Stimulated activated CD8-positive, alpha-beta memory T cell treated with anti-CD3 and anti-CD28 coated beads, Interleukin-7, amount 100 ng/mL, for 48 hours (primary cell): ENCODE measurements around the gene PON3.

Source experiments
- DNase-seq, 2 donors: peaks; one replicate each; pipeline ENCODE4 v3.0.0-alpha.2; 2020; ENCODE audit warnings: low read depth in 1 of 2; ENCODE audit errors: extremely low read depth in 1 of 2

The PON3 gene

DNA sequence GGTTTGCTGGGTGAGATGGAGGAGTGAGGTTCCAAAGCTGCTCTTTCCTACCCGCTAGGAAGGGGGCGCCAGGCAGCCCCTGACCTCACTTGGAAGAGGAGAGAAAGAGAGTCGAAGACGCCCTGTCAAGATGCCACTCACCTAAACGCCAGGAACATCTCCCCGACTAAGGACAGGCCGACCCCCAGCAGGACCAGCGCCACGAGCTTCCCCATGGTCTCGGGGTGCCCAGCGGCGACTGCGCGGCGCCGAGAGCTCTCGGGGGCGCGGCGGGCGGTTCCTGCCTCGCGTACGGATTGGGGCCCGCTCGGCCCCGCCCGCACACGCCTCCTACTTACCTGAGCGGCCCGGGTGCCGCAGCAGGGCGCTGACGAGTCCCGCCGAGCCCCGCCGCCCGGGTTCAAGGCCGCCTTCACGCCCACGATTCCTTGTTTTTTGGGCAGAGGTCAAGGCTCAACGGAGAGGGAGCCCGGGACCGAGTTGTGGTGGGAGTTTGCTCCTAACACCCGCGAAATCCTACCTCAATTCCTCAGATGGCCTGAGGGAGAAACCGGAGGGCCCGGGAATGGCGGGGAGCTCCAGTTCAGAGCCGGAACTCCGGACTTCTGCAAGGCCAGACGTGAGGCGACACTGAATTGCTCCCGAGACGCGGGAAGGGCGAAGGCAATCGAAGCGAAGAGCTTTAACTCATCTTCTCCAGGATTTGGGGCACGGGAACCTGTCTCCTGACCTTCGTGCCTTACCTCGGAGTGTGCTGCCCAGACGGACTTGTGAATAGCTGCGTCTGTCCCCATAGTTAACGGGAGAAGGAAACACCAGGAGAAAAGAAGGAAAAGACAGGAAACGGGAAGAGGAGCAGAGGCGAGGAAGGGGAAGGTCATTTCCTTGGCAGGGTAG, at the start of gene PON3:
Gene PON3 (minus strand): TSS at position 240 of the 897 bp plus-strand sequence. CDS start 25 bp downstream, at position 215.
- DNase-seq: peak in 1 of 2 donors; percentile 11

DNA sequence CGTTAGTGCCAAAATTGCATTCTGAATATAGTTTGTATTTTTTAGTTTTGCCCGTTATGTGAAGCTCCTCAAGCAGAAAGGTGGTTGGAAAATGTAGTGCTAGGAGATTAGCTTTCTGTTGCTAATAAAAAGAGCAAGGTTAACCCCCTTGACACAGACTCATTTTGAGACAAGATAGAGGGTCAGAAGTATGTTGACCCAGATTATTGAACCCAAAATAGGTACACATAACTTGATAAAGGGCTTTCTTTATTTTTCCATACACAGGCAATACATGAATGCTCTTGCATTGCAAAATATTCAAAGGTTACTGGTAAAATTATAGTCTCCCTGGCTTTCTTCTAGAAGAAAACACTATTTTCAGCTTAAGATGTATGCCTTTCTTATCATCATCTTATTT, 48.6 kb upstream of the PON3 start:
- no peak for DNase-seq

GRCh38 chr7:95441042-95441823, 45.1 kb upstream of the PON3 start:
- DNase-seq: no peak

DNA sequence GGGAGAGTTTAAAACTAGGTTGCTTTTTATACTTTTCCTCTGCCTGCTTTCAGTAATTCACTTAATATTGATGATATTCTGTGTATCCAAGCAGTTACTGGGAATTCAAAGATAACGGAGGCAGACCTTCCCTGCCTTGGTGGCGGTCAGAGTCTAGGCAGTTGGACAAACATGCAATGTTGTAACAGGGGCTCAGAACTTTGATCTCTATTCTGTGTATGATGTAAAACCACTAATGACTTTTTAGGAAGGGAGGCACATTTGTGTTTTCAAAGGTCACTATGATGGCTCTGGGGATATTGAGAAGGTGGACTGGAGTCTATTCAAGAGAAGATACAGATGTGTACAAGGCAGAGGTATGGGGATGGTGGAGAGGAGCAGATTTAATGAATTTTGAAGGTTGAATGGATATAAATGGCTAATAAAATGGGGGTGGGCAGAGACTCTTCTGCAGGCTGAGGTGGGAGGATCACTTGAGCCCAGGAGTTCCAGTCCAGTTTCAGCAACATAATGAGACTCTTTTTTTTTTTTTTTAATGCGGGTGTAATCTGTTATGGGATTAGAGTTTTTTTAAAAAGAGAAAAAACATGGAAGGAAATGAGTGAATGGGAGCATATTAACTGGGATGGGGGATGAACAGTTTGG, 44.3 kb upstream of the PON3 start:
- DNase-seq: no peak

DNA sequence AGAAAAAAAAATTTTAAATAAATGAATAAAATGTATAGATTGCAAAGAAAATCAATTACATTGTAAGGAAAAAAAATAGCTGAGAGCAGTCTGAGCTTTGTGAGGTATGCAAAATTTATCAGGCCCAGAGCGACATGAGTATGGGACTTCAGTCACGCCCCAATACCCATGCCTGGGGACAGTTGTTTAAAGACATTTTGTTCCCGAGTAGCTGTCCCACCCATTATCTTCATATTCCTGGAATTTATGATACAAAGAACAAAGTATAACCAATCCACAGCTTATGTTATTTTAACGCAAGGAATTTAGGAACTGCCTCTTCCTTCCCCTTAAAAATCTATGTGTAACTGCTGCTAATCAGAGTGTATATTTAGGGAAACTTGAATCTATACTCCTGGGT, 40.2 kb upstream of the PON3 start:
- no peak for DNase-seq

DNA sequence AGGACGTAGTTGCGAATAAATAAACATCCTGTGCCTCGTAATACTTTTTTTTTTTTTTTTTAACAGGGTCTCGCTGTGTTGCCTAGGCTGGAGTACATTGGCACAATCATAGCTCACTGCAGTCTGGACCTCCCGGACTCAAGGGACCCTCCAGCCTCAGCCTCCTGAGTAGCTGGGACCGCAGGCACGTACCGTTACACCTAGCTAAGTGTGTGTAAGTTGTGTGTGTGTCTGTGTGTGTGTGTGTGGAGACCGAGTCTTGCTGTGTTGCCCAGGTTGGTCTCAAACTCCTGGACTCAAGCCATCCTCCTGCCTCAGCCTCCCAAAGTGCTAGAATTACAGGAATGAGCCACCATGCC, 39.2 kb upstream of the PON3 start:
- DNase-seq: no peak

GRCh38 chr7:95434557-95435421, 38.6 kb upstream of the PON3 start, which contains the start of gene PON2:
Gene PON2 (minus strand): TSS chr7:95435028. CDS start chr7:95434951, 77 bp downstream.
- DNase-seq: peak in 1 of 2 donors; percentile 22

GRCh38 chr7:95433952-95434556, 37.9 kb upstream of the PON3 start:
- no peak for DNase-seq

DNA sequence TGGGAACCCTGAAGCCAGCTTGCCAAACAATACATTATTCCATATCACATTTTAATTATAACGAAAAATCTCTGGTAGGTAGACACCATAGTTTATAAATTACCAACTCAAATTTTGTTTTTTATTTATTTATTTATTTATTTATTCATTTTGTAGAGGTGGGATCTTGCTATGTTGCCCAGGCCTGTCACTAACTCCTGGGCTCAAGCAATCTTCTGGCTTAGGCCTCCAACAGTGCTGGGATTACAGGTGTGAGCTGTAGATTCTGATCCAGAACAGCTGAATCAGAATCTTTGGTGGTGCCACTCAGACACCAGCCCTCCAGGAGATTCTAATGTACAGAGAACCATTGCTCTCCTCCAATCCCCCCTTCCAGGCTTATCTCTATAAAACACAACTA, 37.0 kb upstream of the PON3 start:
- no peak for DNase-seq

GRCh38 chr7:95432606-95433005, 36.4 kb upstream of the PON3 start:
- no peak for DNase-seq

GRCh38 chr7:95430864-95431263, 34.7 kb upstream of the PON3 start:
- DNase-seq: no peak

GRCh38 chr7:95429241-95429990, 33.2 kb upstream of the PON3 start:
- no peak for DNase-seq

DNA sequence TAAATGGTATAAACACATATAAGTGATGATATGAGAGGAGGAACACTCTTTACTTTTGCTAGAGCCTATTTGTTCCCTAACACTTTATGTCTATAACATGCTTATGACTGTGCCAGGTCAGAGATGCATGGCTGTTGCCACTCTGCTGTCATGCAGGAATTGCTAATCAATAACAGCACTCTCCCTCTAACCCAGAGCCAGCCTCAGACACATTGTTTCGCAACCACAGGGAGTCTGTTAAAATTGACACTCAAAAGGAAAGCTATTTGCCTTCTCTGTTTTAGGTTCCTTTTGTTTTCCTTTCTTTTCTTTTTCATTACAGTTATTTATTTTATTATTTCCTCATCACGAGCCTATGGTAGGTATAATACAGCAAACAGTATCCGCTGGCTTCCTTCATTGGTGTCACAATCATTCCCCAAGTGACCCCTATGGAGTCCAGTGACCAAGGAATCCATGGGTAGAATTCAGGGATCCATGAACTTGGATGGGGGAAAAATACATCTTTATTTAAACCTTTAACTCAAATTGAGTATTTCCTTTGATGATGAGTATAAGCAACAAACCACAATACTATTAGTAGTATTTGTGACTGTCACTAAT, 31.8 kb upstream of the PON3 start:
- no peak for DNase-seq

GRCh38 chr7:95427166-95427565, 31.0 kb upstream of the PON3 start:
- no peak for DNase-seq

GRCh38 chr7:95425694-95426093, 29.5 kb upstream of the PON3 start:
- DNase-seq: no peak

- DNase-seq: no peak
Observed at GRCh38 chr7:95424716-95425115, 28.5 kb upstream of the PON3 start.

GRCh38 chr7:95421847-95422444, 25.8 kb upstream of the PON3 start:
- DNase-seq: no peak

DNA sequence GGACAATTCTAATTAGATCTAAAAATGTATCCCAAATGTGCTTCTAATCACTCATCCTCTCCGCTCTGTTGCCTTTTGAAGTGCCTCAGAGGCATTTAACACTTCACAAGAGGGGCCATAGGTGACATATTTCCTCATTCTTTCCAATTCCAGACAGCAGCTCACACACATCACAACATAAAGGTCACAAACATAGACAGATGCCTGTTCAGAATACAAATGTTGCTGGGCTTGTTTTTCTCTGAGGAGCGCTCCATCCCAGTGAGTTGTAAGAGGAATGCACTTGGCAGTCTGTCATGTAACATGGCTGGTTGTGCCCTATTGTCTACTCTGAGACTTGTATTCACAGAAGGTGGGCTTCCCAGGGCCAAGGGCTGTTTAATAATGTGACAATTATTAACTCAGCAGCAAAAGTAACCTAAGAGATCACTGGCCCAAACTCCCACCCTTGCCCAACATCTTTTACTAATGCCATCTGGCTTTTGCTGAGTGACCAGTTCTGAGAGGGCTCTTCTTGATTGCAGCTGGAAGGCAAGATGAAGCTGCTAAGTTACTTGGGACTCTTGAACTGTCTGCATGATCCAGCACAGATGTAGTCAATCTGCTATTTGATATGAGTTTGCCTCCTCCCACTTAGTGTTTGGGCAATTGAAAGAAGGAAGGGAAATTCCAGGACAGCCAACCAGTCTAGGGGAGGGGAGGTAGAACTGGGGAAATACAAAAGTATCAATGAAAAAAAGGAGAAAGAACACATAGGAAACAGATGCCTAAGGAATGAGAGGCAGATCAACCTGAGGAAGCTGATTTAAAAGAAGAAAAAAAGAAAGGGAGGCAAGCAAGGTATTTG, 25.0 kb upstream of the PON3 start:
- DNase-seq: no peak
